Epithelial cell of proximal tubule (primary cell): ENCODE results near the gene MTX3. TPM values are rescaled to one million over a fixed set of nuclear protein-coding genes. Genes with fewer than 3 reads are reported as not detected.

ENCODE experiments used
- DNase-seq: peaks from one replicate; pipeline ENCODE4 v3.0.0-alpha.2; 2011; ENCODE audit warnings: low read depth
- H3K4me3 ChIP-seq: 2 replicates; pipeline ENCODE4 v1.5.1; 2011; ENCODE audit warnings: low read depth, mild to moderate bottlenecking, low read length
- CTCF ChIP-seq: conservative IDR thresholded peaks from 2 replicates; pipeline ENCODE4 v1.5.1; 2012; ENCODE audit warnings: low read depth, mild to moderate bottlenecking, low read length
- total RNA-seq: library from RNA; depleted of rRNA; stranded (reverse); fragments of >200 nt; gene quantifications from 2 replicates; pipeline ENCODE4 v1.2.3, GENCODE V29; 2015

MTX3 gene
- total RNA-seq, 1 donor from 2014 or later, result 6.2 TPM

DNA sequence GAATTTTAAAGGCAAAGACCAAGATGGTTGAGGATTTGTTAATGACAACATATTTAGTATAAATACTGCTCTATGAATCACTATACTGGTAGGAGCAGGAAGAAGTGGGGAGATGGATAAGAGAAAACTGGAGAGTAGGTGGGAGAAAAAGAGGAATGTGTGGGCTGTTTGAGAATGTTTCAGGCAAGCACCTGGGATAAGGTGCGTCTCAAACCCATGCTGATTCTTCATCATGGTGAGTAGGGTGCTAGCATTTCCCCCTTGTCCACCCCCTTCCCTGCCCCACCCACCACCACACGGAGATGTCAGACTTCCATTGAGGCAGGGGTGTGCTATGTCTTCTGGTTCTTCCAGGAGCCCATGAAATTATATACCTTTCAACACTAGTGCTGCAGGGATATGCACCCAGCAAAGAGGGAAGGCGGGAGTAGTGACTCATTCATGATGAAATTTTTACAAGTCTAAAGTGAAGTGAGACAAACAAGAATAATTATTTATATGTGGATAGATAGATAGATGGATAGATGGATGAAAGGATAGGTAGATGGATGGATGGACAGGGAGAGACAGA is 54.3 kb downstream of the MTX3 start:
- no peak for TF ChIP-seq CTCF
- DNase-seq, result no peak

GRCh38 chr5:79936002-79936645 is 54.9 kb downstream of the MTX3 start:
- no peak overlapping the region for H3K4me3 ChIP-seq
- DNase-seq, result no peak

More for the DNA sequence above, 54.3 kb downstream of the MTX3 start:
- H3K4me3 ChIP-seq, result no peak overlapping the region

GRCh38 chr5:79934681-79935080 is 56.4 kb downstream of the MTX3 start:
- no peak for DNase-seq
- no peak overlapping the region for H3K4me3 ChIP-seq
- no peak for TF ChIP-seq CTCF

More at GRCh38 chr5:79936002-79936645, 54.9 kb downstream of the MTX3 start:
- no peak for TF ChIP-seq CTCF

GRCh38 chr5:79932510-79933504 is 58.3 kb downstream of the MTX3 start:
- no peak for TF ChIP-seq CTCF
- H3K4me3 ChIP-seq, result no peak overlapping the region
- no peak for DNase-seq

GRCh38 chr5:79931866-79932265 is 59.2 kb downstream of the MTX3 start:
- TF ChIP-seq CTCF, result no peak
- DNase-seq, result no peak
- H3K4me3 ChIP-seq, result no peak overlapping the region

- no peak for TF ChIP-seq CTCF
- H3K4me3 ChIP-seq, result no peak overlapping the region
- no peak for DNase-seq
These were observed 59.7 kb downstream of the MTX3 start for GRCh38 chr5:79931409-79931808.
